A673 (cell line): ENCODE measurements around the gene FAXDC2.

Experiments used
- CTCF ChIP-seq: fragments of 300-800, 200-600 bp; sonication (generic); conservative IDR thresholded peaks from 2 replicates; pipeline ENCODE4 v1.5.1; 2017; ENCODE audit warnings: low read depth, mild to moderate bottlenecking, antibody characterized with exemption, low read length, moderate library complexity, mixed read lengths
- EZH2 ChIP-seq: fragments of 200-600 bp; sonication (generic); IDR thresholded peaks from 2 replicates; pipeline ENCODE4 v1.6.1; 2017; ENCODE audit warnings: borderline replicate concordance, low read depth, mild to moderate bottlenecking, mixed read lengths, antibody characterized with exemption, low read length; ENCODE audit not compliant: poor library complexity, severe bottlenecking

GRCh38 chr5:154900066-154900465 lies 49.7 kb upstream of the FAXDC2 start:
- TF ChIP-seq CTCF (no peak), EZH2 (no peak)
